Vagina (tissue), 2 donors: ENCODE measurements around the gene TRIM41. TPM values are rescaled to one million over a fixed set of nuclear protein-coding genes. Genes with fewer than 3 reads are reported as not detected.
A peak's percentile ranks its signal among the peaks of the same experiment; 100 is the strongest.

ENCODE experiments used
- DNase-seq, 2 donors: peaks; one replicate each; pipeline ENCODE4 v3.0.0-alpha.2; 2017; ENCODE audit errors: extremely low spot score in 2 of 2
- H3K27ac ChIP-seq: fragments of 200-600 bp; sonication (generic); one replicate; pipeline ENCODE4 v1.5.1; 2019
- H3K27me3 ChIP-seq: fragments of 200-600 bp; sonication (generic); one replicate; pipeline ENCODE4 v1.5.1; 2019
- H3K36me3 ChIP-seq, 2 donors: fragments of 200-600 bp; sonication (generic); one replicate each; pipeline ENCODE4 v1.5.1; 2017 to 2019
- H3K4me1 ChIP-seq: fragments of 200-600 bp; sonication (generic); one replicate; pipeline ENCODE4 v1.5.1; 2019
- H3K4me3 ChIP-seq, 2 donors: fragments of 200-600 bp; sonication (generic); 1 replicate in 1 of 2; 2 replicates in 1 of 2; pipeline ENCODE4 v1.5.1; 2016 to 2019
- H3K9me3 ChIP-seq: fragments of 200-600 bp; sonication (generic); one replicate; pipeline ENCODE4 v1.5.1; 2019
- POLR2A ChIP-seq, 2 donors: fragments of 450-650 bp; IDR thresholded peaks; one replicate each; pipeline ENCODE4 v1.6.1; 2017; ENCODE audit warnings: antibody characterized with exemption in 2 of 2, mild to moderate bottlenecking in 2 of 2, moderate library complexity in 2 of 2
- POLR2AphosphoS5 ChIP-seq, 2 donors: sonication (generic); formaldehyde crosslinking; IDR thresholded peaks; one replicate each; pipeline ENCODE4 v1.9.0; 2017; ENCODE audit warnings: antibody characterized with exemption in 2 of 2, mild to moderate bottlenecking in 2 of 2, low read depth in 1 of 2; ENCODE audit not compliant: insufficient read depth in 1 of 2
- intact Hi-C: fragments of 100-400 bp; cut with DNase I; formaldehyde crosslinking; loops from one replicate; pipeline ENCODE4 v1.15.1; 2023
- total RNA-seq: library from RNA; depleted of rRNA; stranded (reverse); fragments of >200 nt; gene quantifications from one replicate; pipeline ENCODE4 v1.2.3, GENCODE V29; 2016
- TF ChIP-seq, protein P1 (sequence below), 3 experiments: fragments of 450-650 bp in 2 of 3; fragments of 200-600 bp in 1 of 3; sonication (generic) in 1 of 3; IDR thresholded peaks; one replicate each; pipeline ENCODE4 v1.5.1; 2017 to 2019; ENCODE audit warnings: antibody characterized with exemption in 3 of 3, mild to moderate bottlenecking in 2 of 3, moderate library complexity in 2 of 3

Gene TRIM41
- total RNA-seq, 1 donor from 2014 or later = 7.9 TPM

DNA sequence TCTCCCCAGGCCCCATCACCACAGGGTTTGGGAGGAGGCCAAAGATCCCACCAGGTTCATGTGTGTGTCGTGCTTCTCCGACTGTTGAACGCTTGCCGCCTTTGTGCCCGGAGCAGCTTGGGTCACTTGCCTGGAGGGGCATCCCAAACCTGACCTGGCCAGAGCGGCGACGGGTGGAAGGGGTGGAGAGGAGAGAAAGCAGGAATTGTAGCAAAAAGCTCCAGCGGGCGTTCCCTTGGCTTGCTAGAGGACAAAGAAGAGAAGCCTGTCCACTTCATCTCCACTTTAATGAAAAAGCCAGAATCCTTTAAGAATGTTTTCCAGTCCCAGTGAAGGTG is 2.9 kb upstream of the TRIM41 start:
- Histone ChIP-seq H3K27ac (no peak overlapping the region), H3K4me1 (peaks cover 37% of the 10 kb centered on the region), H3K27me3 (no peaks in the 10 kb centered on the region), H3K36me3 (no peaks in the 10 kb centered on the region), H3K9me3 (no peaks in the 10 kb centered on the region), H3K4me3 (no peak overlapping the region)
- DNase-seq = no peak
- intact Hi-C loops = no loop called here
- TF ChIP-seq, protein P1, sequence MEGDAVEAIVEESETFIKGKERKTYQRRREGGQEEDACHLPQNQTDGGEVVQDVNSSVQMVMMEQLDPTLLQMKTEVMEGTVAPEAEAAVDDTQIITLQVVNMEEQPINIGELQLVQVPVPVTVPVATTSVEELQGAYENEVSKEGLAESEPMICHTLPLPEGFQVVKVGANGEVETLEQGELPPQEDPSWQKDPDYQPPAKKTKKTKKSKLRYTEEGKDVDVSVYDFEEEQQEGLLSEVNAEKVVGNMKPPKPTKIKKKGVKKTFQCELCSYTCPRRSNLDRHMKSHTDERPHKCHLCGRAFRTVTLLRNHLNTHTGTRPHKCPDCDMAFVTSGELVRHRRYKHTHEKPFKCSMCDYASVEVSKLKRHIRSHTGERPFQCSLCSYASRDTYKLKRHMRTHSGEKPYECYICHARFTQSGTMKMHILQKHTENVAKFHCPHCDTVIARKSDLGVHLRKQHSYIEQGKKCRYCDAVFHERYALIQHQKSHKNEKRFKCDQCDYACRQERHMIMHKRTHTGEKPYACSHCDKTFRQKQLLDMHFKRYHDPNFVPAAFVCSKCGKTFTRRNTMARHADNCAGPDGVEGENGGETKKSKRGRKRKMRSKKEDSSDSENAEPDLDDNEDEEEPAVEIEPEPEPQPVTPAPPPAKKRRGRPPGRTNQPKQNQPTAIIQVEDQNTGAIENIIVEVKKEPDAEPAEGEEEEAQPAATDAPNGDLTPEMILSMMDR (IDR thresholded peaks at IDR 0.05) = no peak
- TF ChIP-seq POLR2AphosphoS5 (IDR thresholded peaks at IDR 0.05; ENCODE audit: insufficient read depth in 1 of 2, low read depth in 1 of 2) (no peak), POLR2A (IDR thresholded peaks at IDR 0.05) (no peak)

DNA sequence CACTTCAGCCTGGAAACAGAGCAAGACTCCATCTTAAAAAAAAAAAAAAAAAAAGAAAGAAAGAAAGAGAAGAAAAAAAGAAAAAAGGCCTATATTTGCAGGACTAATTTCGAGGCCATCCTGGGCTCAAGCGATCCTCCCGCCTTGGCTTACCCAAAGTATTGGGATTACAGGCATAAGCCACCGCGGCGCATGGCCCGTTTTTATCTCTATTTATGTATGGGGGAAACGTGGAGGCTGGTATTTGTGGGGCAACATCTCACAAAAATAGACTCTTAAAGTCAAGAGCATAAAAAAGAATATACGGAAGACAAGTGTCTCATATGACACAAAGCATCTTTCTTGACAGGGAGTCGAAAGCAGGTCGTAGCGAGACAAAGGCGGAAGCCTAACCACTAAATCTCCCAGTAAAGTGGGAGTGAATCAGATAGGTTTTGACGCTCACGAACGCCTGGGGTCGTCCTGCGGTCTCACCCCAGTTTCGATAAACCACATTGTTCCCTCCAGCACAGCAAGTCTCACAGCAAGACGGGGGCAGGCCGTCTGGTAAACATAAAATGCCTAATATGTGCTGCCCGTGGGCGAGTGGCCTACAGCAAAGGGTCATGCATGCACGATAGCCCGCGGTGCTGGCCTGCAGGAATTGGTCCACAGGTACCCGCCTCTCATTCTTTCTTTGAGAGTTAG is 1.8 kb upstream of the TRIM41 start:
- H3K4me1 ChIP-seq = peaks cover 45% of the 10 kb centered on the region
- TF ChIP-seq, protein P1 (IDR thresholded peaks at IDR 0.05) = no peak
- TF ChIP-seq POLR2AphosphoS5 (IDR thresholded peaks at IDR 0.05; ENCODE audit: insufficient read depth in 1 of 2, low read depth in 1 of 2) (no peak), POLR2A (IDR thresholded peaks at IDR 0.05) (no peak)
- H3K4me3 ChIP-seq = no peak overlapping the region
- intact Hi-C loops = no loop called here
- no peaks in the 10 kb centered on the region for H3K36me3 ChIP-seq
- no peaks in the 10 kb centered on the region for H3K27me3 ChIP-seq
- H3K27ac ChIP-seq = peak overlapping the region; percentile 94
- no peaks in the 10 kb centered on the region for H3K9me3 ChIP-seq
- no peak for DNase-seq

DNA sequence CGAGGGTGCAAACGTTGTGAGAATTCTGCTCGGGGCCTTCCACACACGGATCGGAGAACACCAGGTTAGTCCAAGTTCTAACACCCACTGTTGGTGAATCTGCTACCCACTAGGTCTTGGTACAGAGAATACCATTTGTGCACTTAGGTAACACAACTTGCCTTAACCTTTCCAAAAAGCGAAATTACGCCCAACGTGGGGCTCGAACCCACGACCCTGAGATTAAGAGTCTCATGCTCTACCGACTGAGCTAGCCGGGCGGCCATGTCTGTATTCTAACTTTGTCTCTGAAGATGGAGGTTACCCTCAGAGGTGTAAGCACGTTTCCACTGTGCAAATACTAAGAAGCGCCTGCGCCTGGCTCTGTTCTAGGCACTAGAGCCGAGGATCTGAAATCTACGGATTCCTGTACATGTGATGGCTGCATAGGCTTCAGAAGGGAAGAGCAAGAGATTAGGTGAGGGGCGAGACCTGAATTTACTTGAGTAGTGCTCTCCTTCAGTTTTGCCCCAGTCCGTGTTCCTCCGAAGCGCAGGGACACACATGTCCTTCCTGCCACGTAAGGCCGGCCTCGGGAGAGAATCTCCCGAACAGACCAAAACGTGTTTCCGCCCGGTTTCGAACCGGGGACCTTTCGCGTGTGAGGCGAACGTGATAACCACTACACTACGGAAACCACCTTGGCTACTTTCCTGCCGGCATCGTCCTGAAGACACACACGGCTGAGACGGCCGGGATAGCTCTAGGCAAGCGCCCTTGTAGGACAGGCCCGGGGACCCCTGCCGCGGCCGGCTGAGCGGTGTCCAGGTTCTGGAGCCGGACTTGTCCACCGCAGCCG is 1.1 kb upstream of the TRIM41 start:
- no peaks in the 10 kb centered on the region for H3K9me3 ChIP-seq
- H3K4me1 ChIP-seq = peaks cover 38% of the 10 kb centered on the region
- H3K36me3 ChIP-seq = no peaks in the 10 kb centered on the region
- no peaks in the 10 kb centered on the region for H3K27me3 ChIP-seq
- TF ChIP-seq POLR2A (IDR thresholded peaks at IDR 0.05) = no peak
- TF ChIP-seq POLR2AphosphoS5 (IDR thresholded peaks at IDR 0.05; ENCODE audit: insufficient read depth in 1 of 2, low read depth in 1 of 2) = peak; percentile 39 to 82
- peak overlapping the region; percentile 94 for H3K27ac ChIP-seq
- intact Hi-C loops = loop anchor here (1.0 kb wide), 1 partner anchor 31 kb away; no protein-coding TSS in a partner anchor
- H3K4me3 ChIP-seq = peak overlapping the region; percentile 75 to 76
- no peak for DNase-seq

DNA sequence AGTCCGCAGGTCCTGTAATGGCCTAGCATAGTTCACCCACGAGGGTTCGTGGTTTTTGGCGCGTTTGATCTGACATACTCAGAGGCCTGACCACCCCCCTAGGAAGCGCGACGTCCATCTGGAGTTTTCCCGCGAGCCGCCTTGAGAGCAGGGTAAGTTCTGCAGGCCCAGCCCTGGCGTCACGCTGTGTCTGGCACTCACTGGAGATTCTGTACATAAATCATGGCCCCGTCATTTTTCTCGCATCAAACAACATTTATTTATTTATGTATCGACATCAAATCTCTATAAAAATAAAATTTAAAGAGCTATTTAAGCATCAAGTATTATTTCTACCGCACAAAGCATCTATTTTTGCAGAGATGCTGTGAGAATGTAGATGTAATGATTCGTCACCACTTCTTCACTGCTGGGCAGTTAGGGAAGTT is 437 bp upstream of the TRIM41 start:
- TF ChIP-seq, protein P1 (IDR thresholded peaks at IDR 0.05) = peak in 1 of 3 experiments; percentile 34
- TF ChIP-seq POLR2AphosphoS5 (IDR thresholded peaks at IDR 0.05; ENCODE audit: insufficient read depth in 1 of 2, low read depth in 1 of 2) (no peak), POLR2A (IDR thresholded peaks at IDR 0.05) (no peak)
- no peak for DNase-seq
- intact Hi-C loops = loop anchor here (1.0 kb wide), 1 partner anchor 31 kb away; no protein-coding TSS in a partner anchor

DNA sequence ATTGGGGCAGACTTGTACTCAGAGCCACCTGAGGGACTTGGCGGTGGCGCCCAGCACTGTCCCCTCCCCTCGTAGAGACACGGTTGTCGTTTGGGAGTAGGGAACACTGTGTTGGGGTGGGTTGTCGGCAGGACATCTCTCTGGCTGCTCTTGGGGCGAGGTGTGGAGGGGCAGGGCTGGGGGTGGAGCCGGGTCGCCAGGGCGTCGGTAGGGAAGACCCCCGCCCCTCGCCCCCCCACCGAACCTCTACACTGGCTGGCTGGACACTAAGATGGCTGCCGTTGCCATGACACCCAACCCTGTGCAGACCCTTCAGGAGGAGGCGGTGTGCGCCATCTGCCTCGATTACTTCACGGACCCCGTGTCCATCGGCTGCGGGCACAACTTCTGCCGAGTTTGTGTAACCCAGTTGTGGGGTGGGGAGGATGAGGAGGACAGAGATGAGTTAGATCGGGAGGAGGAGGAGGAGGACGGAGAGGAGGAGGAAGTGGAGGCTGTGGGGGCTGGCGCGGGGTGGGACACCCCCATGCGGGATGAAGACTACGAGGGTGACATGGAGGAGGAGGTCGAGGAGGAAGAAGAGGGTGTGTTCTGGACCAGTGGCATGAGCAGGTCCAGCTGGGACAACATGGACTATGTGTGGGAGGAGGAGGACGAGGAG is 778 bp downstream of the TRIM41 start:
- peaks cover 28% of the 10 kb centered on the region for H3K4me1 ChIP-seq
- no peaks in the 10 kb centered on the region for H3K9me3 ChIP-seq
- DNase-seq = no peak
- no peaks in the 10 kb centered on the region for H3K27me3 ChIP-seq
- intact Hi-C loops = no loop called here
- TF ChIP-seq, protein P1 (IDR thresholded peaks at IDR 0.05) = no peak
- TF ChIP-seq POLR2AphosphoS5 (IDR thresholded peaks at IDR 0.05; ENCODE audit: insufficient read depth in 1 of 2, low read depth in 1 of 2) = no peak
- no peak for TF ChIP-seq POLR2A (IDR thresholded peaks at IDR 0.05)
- no peaks in the 10 kb centered on the region for H3K36me3 ChIP-seq
- peak overlapping the region; percentile 94 for H3K27ac ChIP-seq
- H3K4me3 ChIP-seq = peak overlapping the region; percentile 75 to 76

More for the DNA sequence above, 437 bp upstream of the TRIM41 start:
- Histone ChIP-seq H3K4me3 (peak overlapping the region; percentile 75 to 76), H3K4me1 (peaks cover 32% of the 10 kb centered on the region), H3K27ac (peak overlapping the region; percentile 94), H3K27me3 (no peaks in the 10 kb centered on the region), H3K9me3 (no peaks in the 10 kb centered on the region), H3K36me3 (no peaks in the 10 kb centered on the region)
